GM23248 (cell line): ENCODE results near the gene VPS33B.

Source experiments
- EZH2 ChIP-seq: fragments of 200-600 bp; sonication (generic); IDR thresholded peaks from 2 replicates; pipeline ENCODE4 v1.6.1; 2018; ENCODE audit warnings: antibody characterized with exemption, mild to moderate bottlenecking; ENCODE audit not compliant: insufficient read depth, poor library complexity, severe bottlenecking
- EZH2phosphoT487 ChIP-seq: fragments of 200-600 bp; sonication (generic); IDR thresholded peaks from 2 replicates; pipeline ENCODE4 v1.6.1; 2018; ENCODE audit warnings: antibody characterized with exemption, moderate library complexity, mild to moderate bottlenecking, low read depth; ENCODE audit not compliant: insufficient read depth

- TF ChIP-seq EZH2 = no peak
- TF ChIP-seq EZH2phosphoT487 = no peak
Observed at GRCh38 chr15:90968434-90968833, 54.0 kb downstream of the VPS33B start.
